ENCODE data around the gene MLLT1.
A peak's percentile ranks its signal among the peaks of the same experiment; 100 is the strongest.

The MLLT1 gene

DNA sequence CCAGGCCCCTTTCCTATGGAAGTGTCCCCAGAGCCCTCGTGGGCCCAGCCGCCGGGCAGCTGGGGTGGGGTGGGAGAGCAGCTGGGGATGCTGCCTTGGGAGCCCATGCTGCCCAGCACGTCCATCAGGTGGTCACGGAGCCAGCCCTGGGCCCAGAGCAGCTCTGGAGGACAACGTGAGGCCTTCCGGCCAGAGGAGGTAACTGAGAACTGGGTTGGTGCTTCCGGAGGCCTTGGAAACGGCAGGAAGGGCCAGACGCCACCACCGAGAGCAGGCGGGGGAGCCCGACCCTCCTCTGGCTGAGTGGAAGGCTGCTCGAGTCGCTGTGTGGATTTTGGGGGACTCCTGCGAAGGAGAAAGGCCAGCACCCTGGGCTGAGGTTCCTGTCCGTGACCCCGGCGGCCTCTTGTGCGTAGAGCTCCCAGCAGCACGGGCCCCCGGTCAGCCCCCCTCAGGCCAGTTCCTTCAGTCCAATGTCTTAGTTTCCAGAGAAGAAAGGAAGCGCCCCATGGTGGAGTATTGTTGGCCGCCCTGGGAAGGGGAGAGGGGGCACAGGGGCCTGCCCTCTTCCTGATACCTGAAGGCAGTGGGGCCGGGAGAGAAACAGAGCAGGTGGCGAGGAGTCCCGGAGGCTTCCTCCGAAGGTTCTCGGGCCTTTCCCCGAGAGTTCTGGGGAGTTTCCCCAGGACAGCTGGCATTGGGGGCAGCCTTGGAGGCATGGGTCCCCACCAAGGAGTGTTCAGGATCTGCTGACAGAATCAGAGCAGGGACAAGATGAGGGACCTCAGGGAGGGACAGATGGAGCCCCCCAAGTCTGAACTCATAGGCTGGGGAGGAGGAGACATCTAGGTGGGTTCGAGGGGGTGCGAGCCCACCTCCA, 68.8 kb downstream of the MLLT1 start:
- no peak for DNase-seq (ENCODE audit: low read depth in 2 of 2)

GRCh38 chr19:6210091-6210490, 69.7 kb downstream of the MLLT1 start:
- no peak for DNase-seq (ENCODE audit: low read depth in 2 of 2)

- no peak for DNase-seq (ENCODE audit: low read depth in 2 of 2)
These were observed 70.1 kb downstream of the MLLT1 start for GRCh38 chr19:6209680-6210079.

DNA sequence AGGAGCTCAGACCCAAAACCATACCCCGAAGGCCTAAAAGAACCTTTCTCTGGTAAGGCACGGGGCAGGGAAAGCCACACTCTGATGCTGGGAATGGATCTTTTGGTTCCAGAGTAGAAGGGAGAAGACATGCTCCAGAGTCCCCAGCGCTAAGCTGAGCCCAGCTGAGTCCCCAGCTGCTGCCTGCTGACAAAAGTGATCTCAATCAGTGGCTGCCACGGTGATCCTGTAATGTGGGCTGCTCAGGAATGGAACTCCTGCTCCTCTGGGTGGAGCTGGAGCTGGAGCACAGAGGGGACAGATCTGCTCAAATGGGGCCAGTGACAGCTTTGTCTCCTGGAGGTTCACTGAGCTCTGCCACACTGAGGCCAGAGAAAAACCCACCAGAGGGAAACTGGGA, 70.5 kb downstream of the MLLT1 start:
- no peak for DNase-seq (ENCODE audit: low read depth in 2 of 2)

- DNase-seq (ENCODE audit: low read depth in 2 of 2) = no peak
These were observed 74.7 kb downstream of the MLLT1 start for GRCh38 chr19:6204866-6205723.

GRCh38 chr19:6204212-6204611, 75.6 kb downstream of the MLLT1 start:
- no peak for DNase-seq (ENCODE audit: low read depth in 2 of 2)

DNA sequence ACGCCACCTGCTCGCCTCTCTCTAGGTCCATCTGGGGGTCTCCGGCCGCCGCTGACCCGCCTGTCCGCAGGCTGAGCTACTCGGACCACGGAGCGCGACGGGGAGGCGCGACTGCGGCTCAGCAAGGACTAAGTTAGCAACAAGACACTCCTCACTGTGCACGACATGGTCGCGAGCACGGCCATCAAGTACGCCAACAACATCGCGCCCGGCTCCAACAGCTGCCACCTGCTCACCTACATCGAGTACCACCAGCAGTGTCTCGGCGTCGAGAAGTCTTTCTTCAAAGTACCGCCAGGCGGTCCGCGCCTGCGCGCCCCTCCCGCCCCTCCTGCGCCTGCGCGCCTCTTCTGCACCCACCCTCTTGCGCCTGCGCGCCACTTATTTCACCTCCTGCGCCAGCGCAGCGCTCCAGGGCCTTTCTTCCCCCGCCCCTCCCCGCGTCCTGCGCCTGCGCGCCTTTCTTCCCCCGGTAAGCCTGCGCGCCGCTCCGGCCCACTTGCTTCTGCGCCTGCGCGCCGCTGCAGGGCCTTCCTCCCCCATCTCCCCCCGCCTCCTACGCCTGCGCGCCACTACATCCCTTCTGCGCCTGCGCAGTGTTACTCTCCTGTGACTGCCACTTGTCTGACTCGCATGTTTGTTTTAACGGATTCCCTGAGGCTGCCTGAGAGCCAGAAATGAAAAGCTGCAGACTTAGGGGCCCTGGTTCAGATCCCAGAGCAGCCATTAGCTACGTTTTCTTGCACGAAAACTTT, 80.4 kb downstream of the MLLT1 start:
- peak; percentile 99 for DNase-seq (ENCODE audit: low read depth in 2 of 2)

GRCh38 chr19:6198896-6199239, 80.9 kb downstream of the MLLT1 start:
- no peak for DNase-seq (ENCODE audit: low read depth in 2 of 2)

- no peak for DNase-seq (ENCODE audit: low read depth in 2 of 2)
These were observed 83.4 kb downstream of the MLLT1 start for GRCh38 chr19:6196361-6196760.

DNA sequence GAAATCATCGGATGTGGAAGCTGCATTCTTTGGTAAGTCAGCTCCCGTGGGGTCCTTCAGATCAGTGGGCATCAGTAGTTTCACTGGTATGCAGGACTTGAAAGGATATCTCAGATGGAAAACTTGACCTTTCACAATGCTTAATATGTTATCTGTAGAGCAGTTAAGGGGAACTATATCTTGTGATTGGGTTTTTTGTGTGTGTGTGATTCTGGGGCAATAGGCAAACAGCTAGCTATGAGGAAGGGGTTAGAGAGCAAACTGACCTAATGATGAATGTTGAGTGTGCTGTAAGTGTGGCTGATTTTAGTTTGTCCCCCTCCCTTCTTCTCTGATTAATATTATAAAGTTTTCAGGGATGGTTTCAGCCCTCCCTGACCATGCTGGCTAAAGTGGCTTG, 91.0 kb downstream of the MLLT1 start:
- no peak for DNase-seq (ENCODE audit: low read depth in 2 of 2)

- no peak for DNase-seq (ENCODE audit: low read depth in 2 of 2)
These were observed 92.4 kb downstream of the MLLT1 start for GRCh38 chr19:6187374-6187773.

DNA sequence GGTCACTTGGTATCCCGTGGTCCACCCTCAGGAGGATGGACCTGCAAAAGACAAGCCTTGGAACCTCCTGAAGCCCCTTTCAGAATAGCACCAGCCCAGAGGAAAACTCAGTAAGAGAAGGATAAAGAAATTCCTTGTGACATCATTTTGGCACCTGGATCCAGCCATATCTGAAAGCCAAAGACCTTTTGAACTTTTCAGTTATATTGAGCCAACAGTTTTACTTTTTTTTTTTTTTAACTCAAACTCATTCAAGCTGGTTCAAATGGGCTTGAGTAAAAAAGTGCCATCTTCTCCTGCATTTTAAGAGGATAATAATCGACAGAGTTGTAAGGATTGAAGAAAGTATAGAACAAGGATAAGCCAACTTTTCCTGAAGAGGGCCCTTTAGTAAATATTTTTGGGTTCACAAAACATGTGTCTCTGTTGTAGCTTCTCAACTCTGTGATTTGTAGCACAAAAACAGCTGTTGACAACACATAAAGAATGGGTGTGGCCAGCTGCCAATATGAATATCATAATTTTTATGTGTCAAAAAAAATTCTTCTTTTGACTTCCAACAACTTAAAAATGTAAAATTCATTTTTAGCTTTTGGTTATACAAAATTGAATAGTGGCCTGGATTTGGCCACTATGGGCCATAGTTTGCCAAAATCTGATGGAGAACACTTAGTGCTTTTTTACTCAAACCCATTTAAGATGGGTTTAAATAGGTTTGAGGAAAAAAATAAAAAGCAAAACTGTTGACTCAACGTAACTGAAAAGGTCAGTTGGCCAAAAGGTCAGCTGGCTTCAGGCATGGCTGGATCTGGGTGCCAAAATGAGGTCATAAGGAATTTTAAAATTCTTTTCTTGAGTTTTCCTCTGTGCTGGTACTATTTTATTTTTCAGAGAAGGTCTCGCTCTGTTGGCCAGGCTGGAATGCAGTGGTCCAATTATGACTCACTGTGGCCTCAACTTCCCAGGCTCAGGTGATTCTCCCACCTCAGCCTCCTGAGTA, 93.6 kb downstream of the MLLT1 start:
- DNase-seq (ENCODE audit: low read depth in 2 of 2) = no peak

GRCh38 chr19:6185093-6185834, 94.5 kb downstream of the MLLT1 start:
- no peak for DNase-seq (ENCODE audit: low read depth in 2 of 2)

- no peak for DNase-seq (ENCODE audit: low read depth in 2 of 2)
These were observed 98.7 kb downstream of the MLLT1 start for GRCh38 chr19:6181119-6181518.

DNA sequence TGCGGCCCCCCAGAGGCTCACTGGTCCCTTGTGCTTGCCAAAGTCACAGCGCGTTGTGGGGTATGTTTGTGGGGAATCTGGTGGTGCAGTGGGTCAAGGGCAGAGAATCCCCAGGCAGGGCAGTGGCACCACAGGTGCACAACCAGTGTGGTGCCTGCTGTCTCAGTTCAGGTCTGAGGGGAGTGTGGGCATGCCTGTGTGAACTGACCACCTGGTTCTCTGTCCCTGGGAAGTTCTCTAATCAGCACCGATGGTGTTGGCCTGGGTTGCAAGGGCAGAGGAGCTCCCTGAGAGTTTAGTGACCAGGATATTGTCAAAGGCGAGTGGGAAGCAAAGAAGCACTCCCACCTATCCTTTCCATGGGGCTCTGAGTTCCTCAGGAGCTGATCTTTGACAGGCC, 106.6 kb downstream of the MLLT1 start:
- no peak for DNase-seq (ENCODE audit: low read depth in 2 of 2)

GRCh38 chr19:6172074-6172863, 107.5 kb downstream of the MLLT1 start:
- DNase-seq (ENCODE audit: low read depth in 2 of 2) = no peak

- no peak for DNase-seq (ENCODE audit: low read depth in 2 of 2)
These were observed 112.7 kb downstream of the MLLT1 start for GRCh38 chr19:6167115-6167514.

DNA sequence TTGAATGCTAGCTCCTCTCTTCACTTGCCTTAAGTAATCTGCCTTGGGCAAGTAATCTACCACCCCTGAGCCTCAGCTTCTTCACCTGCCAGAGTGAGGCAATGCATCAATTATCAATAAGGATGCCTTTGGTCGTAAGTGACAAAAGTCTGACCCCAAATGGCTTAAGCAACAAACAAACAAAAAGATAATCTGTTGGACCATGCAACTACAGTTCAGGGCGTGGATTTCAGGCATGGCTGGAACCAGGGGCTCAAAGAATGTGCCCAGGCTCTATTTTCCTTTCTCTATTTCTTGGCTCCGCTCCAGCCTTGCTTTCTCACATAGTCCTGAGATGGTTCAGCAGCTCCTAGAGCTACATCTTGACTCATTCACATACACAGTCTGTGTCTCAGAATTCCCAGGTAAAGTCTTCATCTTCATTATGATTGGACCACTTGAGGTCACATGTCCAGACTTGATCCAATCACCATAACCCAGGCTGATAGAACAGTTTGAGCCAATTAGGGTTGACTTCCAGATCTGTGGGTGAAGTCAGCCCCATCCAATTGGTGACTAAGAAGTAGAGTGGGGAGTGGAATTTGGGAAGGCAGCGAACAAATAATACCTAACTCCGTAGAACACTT, 114.8 kb downstream of the MLLT1 start:
- DNase-seq (ENCODE audit: low read depth in 2 of 2) = no peak

GRCh38 chr19:6161271-6161850, 118.4 kb downstream of the MLLT1 start:
- DNase-seq (ENCODE audit: low read depth in 2 of 2) = peak in 1 of 2 donors; percentile 5

All from stimulated activated CD8-positive, alpha-beta memory T cell treated with anti-CD3 and anti-CD28 coated beads, Interleukin-7, amount 100 ng/mL, for 1 hour (primary cell).